HT-29 (cell line): ENCODE measurements around the gene IDI2. TPM values are rescaled to one million over a fixed set of nuclear protein-coding genes. Genes with fewer than 3 reads are reported as not detected.
A peak's percentile ranks its signal among the peaks of the same experiment; 100 is the strongest.

Source experiments
- DNase-seq: peaks from one replicate; pipeline ENCODE4 v3.0.0-alpha.2; 2015; ENCODE audit warnings: low spot score
- total RNA-seq: library from RNA; depleted of rRNA; stranded (reverse); fragments of >200 nt; shearing (Covaris generic); gene quantifications from 2 replicates; pipeline ENCODE4 v1.2.3, GENCODE V29; 2014; rRNA removed

The IDI2 gene
- total RNA-seq, 1 experiment from 2014 or later = not detected

DNA sequence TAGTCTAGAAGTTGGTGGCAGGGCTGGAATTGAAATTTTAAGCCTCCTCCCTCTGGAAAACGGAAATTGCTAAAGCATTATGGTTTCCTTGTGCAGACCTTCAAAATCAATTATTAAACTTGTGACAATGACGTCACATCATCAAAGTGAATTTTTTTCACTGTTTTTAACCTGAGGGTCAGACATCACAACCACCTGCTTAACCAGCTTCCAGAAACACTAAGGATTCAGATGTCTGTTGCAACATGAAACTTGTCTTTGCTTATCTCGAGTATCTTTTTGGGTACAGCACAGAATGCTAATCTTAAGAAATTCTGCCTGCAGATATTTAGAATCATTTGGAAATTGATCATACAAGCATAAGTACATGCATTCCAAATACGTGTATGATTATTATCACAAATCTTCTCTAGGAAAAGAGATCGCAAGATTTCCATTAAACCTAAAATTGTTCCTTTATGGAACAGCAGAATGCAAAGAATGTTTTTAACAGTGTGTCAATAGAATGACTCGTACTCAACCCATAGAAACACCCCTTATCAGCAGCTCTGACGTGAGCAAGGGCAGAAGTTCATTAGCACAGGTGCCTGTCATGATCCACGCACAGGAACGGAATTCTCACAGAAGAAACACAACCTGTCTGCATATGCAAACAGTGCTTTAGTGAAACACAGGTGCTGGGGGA lies 41.5 kb downstream of the IDI2 start:
- peak; percentile 68 for DNase-seq

GRCh38 chr10:983401-983800 lies 42.3 kb downstream of the IDI2 start:
- no peak for DNase-seq

DNA sequence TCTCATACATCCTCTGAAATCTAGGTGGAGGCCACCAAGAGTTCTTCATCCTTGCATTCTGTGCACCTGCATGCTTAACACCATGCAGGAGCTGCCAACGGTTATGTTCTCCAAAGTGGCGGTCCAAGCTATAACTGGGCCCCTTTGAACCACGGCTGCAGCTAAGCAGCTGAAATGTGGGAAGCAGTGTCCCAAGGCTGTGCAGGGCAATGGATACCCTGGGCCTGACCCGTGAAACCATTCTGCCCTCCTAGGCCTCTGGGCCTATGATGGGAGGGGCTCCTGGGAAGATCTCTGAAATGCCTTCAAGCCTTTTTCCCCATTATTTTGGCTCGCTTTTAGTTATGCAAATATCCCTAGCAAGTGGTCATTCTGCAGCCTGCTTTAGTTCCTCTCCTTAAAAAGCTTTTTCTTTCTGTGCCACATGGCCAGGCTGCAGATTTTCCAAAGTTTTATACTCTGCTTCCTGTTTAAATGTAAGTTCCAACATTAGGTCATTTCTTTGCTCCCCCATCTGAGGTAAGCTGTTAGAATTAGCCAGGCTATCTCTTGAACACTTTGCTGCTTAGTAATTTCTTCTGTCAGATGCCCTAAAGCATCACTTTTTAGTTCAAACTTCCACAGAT lies 45.1 kb downstream of the IDI2 start:
- DNase-seq = no peak

DNA sequence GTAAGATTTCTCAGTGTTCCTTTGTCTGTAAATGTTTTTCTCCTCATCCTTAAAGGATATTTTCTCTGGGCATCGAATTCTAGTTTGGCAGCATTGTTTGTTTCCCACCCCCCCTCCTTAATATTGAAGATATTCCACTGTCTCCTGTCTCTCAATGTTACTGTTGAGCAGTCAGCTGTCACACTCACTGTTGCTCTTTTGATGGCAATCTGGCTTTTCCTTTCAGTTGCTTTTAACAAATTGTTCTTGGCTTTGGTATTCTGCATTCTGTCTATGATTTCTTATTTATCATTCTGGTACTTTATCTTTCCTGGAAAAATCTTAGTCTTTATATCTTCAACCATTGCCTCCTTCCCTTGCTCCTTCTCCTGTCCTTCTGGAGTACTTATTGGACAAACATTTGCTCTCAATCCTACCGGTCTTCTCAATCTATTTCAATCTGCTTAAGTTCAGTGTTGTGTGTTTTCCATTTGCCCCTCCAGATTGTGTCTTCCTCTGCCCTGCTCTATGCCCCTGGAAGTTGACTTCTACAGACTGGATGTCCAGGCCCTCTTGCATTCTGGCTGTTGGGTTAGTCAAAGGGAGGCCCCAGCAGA lies 46.7 kb downstream of the IDI2 start:
- DNase-seq = no peak

DNA sequence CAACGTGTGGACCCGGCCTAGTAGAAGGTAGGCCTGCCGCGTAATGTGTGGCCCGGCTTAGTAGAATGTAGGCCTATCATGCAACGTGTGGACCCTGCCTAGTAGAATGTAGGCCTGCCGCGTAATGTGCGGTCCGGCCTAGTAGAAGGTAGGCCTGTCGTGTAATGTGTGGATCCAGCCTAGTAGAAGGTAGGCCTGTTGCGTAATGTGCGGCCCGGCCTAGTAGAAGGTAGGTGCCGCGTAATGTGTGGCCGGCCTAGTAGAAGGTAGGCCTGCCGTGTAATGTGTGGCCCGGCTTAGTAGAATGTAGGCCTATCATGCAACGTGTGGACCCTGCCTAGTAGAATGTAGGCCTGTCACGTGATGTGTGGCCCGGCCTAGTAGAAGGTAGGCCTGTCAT lies 49.3 kb downstream of the IDI2 start:
- DNase-seq = no peak

GRCh38 chr10:974785-975074 lies 50.9 kb downstream of the IDI2 start:
- DNase-seq = no peak

DNA sequence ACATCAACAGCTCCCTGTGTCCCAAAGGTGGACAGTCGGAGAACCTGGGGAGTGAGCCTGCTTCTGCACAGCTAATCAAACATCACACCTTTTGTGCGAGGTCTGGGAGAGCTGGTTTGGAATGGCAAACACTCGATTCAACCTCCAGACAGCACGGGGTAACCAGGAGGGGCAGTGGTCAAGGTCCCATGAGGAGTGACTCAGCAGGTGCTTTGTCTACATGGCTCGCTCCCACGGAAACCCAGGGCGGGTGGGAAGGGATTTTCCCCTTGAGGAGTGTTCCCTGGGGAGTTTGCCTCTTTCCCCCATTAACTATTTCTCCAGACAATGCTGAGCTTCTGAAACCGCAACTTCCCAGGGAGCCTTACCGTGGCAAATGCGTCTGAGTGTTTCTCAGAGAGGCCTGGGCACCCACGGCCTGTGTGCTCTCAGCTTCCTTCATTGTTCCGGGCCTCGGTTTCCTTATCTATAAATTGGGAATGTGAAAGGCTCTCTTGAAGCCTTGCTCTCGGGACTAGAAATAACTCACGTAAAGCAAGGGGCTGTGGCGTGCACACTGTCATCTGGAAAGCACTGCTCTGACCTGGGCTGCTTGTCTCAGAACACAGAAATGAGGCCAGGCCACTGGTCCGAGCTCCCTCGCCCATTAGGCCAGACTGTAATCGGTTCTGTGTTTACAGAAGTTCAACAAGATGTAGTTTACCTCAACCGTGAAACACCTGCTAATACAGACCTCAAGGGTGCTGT lies 51.4 kb downstream of the IDI2 start:
- peak; percentile 30 for DNase-seq

DNA sequence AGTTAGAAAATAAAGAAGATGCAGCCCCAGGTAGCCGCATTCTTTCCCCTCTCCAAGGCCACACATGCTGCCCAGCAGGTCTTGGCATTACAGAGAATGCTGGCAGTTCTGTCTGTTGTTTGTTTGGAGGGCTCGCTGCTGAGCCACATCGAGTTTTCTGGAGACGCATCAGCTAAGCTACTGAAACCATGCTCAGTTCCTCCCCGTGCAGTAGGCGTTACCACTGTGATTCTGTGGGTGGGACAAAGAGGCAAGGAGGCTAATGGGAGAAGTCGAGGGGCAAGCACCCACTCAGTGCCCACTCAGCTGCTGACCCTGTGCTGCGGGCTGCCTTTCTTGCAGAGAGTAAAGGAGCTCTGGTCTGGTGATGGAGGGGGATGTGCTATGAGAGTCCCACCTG lies 52.9 kb downstream of the IDI2 start:
- DNase-seq = no peak

DNA sequence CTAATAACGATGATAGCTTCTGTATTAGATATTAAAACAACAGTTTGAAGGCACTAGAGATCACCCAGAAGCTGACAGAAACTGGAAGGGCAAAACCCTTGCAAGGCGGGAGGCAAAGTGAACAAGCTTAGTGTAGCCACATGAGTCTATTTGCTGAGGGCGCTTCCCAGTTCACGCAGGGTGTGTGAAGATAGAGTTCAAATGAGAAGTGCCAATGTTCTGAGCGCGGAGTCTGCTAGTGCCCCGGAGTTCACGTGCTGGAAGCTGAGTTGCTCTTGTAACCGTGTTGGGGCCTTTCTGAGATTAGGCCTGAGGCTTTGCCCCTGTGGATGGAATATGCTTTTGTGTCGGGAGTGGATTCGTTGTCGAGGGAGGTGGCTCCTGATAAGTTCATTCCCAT lies 54.0 kb downstream of the IDI2 start:
- no peak for DNase-seq

GRCh38 chr10:971150-971542 lies 54.5 kb downstream of the IDI2 start:
- DNase-seq = no peak

DNA sequence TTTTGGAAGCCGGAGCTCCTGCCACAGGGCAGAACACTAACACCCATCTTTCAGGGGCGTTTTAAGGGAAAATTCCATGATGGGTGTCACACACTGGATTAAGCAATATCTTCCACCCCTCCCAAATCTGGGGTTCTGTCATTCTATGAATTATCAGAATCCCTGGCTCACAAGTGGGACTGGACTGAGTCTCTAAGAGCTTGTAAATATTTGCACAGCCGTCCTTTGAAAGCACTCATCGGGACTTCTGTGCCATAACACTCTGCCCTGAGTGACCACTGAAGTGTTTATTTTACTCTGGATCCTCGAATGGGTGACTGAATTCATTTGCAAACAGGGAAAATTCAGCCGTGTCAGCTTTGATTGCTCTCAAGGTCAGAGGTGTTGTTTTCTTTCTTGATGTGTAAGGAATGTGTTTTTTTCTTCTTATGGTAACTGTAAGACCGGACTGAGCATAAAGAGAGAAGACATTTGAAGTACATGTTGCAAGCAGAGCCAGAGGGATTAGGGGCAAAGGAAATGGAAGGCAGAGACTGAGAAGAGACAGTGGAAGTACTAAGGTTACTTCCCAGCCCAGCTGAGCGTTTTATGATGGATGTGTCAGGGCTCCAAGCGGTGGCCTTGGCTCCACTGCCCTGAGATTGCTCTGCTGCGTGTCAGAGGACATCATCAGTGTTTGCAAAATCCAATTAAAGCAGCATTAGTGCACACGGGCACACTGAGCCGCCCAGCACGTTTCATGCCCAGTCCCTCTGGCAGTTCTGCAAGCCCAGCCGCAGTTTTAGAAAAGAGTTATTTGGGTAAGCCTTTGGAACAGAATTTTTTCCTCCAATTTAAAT lies 55.1 kb downstream of the IDI2 start:
- peak; percentile 33 for DNase-seq

DNA sequence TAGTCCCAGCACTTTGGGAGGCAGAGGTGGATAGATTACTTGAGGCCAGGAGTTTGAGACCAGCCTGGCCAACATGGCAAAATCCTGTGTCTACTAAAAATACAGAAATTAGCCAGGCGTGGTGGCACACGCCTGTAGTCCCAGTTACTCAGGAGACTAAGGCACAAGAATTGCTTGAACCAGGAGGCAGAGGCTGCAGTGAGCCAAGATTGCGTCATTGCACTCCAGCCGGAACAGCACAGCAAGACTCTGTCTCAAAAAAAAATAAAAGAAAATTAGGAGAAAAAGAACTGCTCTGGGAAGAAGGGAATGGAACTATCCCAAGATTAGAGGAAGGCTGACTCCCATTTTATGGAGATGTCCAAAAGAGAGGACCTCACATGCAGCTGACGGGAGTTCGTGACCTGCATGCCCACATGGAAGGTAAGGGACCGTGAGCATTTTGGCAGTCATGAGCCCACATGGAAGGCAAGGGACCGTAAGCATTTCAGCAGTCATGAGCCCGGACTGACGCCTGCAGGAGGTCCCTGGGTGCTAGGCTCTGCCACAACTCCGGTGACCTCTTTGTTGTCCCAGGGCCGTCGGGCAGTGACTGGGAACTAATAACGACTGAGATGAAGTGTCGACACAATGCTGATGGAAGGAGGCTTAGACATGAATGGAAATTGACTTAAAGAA lies 56.0 kb downstream of the IDI2 start:
- DNase-seq = no peak

Other genes starting within 250 kb of the IDI2 start
- 60.6 and 71.1 TPM in 2 replicates for gene LARP4B, start 94.2 kb downstream of the IDI2 start, total RNA-seq
- gene GTPBP4, start 37.4 kb downstream of the IDI2 start, total RNA-seq = 49.5 and 52.3 TPM in 2 replicates
- 66.9 and 70.7 TPM in 2 replicates for gene IDI1, start 23.3 kb upstream of the IDI2 start, total RNA-seq
- gene WDR37, start 30.5 kb upstream of the IDI2 start, total RNA-seq = 7.2 and 7.7 TPM in 2 replicates